ENCODE results near the gene MUC13.

Gene MUC13

DNA sequence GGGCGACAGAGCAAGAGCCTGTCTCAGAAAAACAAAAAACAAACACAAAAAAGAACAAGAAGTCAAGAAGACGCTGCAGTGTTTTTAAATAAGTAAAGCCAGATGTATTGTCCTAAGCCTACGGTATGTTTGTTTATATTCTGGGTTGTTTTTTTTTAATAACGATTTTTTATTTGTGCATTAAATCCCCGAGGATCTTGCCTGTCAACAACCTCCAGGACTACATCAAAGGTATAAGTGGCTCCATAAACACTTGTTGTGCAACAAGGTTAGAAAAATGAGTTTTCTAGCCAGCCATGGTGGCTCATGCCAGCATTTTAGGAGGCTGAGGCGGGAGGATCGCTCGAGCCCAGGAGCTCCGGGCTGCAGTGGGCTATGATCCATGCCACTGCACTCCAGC lies 73.5 kb downstream of the MUC13 start:
- DNase-seq: no peak

DNA sequence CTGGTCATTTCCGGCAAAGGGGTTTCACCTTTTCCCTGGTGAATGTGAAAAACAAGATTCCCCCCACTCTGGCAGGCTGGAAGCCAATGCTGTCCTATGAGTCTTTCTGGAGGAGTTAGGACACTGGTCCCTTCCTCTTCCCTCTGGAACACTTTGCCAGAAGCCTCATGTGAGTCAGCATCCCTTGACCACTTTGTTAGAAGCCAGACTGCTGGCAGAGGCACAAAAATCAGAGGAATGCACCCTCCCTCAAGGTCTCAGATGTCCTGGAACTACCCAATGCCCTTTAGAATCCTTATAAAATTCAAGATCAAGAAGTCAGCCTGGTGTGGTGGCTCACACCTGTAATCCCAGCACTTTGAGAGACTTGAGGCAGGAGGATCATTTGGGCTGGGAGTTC lies 74.0 kb downstream of the MUC13 start:
- DNase-seq: no peak

DNA sequence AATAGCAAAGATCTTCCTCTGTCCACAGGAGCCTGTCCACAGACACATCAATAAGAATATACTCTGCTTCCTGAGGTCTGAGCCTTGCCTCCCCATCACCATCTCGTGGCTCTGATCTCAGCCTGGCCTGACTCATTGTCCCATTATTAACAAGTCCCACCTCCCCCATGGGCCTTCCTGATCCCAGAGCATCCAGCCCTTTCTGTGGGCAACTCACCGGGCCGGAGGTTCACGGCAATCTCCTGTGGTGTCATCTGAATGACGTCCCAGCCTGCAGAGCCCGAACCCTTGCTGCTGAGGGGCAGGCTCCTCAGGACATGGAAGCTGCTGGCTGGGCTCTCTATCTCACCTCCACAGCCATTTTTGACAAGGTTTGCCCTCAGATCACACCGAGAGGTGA lies 75.5 kb downstream of the MUC13 start:
- no peak for DNase-seq

- no peak for DNase-seq
These were observed 76.3 kb downstream of the MUC13 start for GRCh38 chr3:124858275-124858674.

DNA sequence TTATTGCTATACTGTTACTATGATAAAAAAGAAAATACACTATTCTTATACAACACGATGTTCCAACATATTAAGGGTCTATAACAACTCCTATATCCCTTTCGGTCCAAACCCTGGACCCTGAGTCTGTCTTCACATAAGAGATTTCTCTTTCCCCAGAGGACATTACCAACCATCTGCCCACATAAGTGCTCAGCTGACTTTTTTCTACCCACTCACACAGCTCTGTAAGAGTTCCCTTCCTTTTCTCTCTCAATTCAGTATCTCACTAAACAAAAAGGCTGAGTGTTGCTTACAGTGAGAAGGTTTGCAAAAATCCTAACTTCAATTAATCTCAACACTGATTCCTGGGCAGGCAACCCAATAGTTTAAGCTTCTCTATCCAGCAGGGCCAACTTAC lies 77.9 kb downstream of the MUC13 start:
- no peak for DNase-seq
